Measurements from ENCODE around the gene CNPY4.

CNPY4 gene

DNA sequence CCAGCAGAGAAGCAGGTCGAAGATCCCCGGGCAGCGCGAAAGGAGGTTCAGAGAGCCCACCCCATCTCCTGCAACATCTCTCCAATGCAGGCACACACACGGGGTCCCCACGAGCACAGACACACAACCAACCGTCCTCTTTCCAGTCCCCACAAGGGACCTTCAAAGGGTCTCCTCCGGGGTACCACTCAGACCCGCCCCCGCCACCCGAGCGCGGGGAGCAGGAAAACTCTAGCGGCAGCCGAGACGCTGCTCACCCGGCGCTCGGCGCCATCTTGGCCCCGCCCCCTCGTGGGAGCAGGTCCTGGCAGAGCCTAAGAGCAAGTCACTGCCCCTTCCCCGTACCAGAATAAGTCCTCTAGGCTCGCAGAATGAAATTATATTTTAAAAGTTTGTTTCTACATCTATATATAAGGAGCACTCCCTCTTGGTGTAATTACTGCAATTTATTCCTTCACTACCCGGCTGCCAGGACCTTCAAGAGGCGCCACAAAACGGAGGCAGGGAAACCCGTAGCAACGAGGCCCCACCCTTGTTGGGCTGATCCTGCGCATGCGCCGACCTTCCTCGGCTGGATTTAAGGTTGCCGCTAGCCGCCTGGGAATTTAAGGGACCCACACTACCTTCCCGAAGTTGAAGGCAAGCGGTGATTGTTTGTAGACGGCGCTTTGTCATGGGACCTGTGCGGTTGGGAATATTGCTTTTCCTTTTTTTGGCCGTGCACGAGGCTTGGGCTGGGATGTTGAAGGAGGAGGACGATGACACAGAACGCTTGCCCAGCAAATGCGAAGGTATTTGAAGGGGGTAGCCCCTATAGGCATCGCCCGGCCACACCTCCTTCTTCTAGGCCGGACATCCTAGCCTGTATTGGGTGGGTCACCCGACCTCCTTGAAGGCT, at the start of gene CNPY4, which contains the start of gene TAF6:
CNPY4 (plus strand) TSS at position 563 of the 898 bp plus-strand sequence; CDS start at position 674, 111 bp downstream.
TAF6 (minus strand) TSS at position 287 of the 898 bp plus-strand sequence. CDS start 5,149 bp downstream, outside the sequence.
- peak; percentile 100 for DNase-seq (ENCODE audit: low spot score)

GRCh38 chr7:100069991-100070390, 49.4 kb upstream of the CNPY4 start:
- DNase-seq (ENCODE audit: low spot score), result no peak

GRCh38 chr7:100071018-100071723, 48.3 kb upstream of the CNPY4 start:
- no peak for DNase-seq (ENCODE audit: low spot score)

- no peak for DNase-seq (ENCODE audit: low spot score)
These were observed 47.0 kb upstream of the CNPY4 start for GRCh38 chr7:100072462-100072861.

DNA sequence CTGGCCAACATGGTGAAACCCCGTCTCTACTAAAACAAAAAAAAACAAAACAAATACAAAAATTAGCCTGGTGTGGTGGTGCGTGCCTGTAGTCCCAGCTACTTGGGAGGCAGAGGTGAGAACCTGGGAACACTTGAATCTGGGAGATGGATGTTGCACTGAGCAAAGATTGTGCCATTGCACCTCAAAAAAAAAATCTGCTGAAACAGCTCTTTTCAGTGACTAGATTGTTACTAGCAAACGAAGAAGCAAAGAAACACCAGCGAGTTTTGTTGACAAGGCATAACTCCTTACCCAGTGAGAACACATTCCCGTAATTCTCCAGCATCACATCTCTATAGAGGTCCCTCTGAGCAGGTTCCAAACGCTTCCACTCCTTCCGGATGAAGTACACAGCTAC, 44.6 kb upstream of the CNPY4 start:
- DNase-seq (ENCODE audit: low spot score), result no peak

GRCh38 chr7:100075418-100075817, 44.0 kb upstream of the CNPY4 start:
- DNase-seq (ENCODE audit: low spot score), result no peak

GRCh38 chr7:100077205-100077604, 42.2 kb upstream of the CNPY4 start:
- no peak for DNase-seq (ENCODE audit: low spot score)

DNA sequence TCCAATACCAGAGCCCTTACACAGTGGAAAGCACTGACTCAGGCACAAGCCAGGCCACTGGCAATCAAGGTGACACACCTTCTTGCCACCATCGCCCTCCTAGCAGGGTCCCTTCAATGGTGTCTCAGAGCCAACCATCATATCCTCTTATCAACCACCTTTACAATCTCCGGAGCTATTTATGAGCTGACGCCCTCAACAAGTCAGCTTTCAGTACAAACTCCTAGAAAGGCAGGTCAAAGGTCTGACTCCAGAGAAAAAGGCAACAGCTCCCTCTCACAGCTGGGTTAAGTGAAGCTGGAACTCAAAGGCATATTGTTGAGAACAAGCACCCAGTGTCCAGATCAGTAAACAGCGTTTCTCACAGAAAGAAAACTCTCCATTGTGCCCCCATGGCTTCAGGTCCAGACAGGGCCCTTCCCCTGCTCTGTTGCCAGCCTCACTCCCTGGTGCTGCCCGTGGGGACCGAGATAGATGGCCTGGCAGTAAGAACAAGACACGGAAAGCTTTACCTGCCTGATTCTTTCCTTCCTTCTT, 40.3 kb upstream of the CNPY4 start:
- DNase-seq (ENCODE audit: low spot score), result peak; percentile 64

DNA sequence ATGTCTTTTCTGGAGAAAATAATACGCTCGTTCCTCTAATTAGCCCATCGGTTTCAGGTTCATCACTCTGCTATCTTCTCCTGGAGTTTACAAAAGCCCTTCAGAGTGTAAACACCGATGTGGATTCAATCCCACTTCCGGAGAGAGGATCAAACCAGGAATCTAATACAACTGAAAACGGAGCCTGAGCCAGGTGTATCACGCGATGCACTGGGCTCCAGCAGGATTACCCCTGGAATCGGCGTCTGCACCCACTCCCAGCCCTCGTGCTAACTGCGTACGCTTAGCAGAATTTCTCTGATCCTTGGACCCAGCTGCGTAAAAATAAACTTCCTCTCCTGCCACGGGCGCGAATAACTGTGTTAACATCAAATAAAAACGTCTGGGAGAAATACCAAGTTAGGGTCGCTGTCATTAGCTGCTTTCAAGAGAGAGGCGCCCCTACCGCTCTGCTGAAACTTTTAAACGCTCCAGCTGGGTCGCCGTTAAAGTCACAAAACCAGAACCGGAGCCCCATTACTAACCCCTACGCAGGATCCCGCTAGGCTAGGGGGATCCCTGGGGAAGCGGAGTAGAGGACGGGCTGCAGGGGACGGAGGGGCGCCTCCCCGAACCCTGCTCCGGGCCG, 38.4 kb upstream of the CNPY4 start:
- no peak for DNase-seq (ENCODE audit: low spot score)

- peak; percentile 97 for DNase-seq (ENCODE audit: low spot score)
These were observed 37.8 kb upstream of the CNPY4 start, which contains the start of gene ZNF3 for GRCh38 chr7:100081535-100082102. Gene ZNF3, minus strand, starts transcription at chr7:100081723. Its CDS starts 4,366 bp downstream, at chr7:100077357.

GRCh38 chr7:100082978-100083377, 36.5 kb upstream of the CNPY4 start:
- DNase-seq (ENCODE audit: low spot score), result no peak

DNA sequence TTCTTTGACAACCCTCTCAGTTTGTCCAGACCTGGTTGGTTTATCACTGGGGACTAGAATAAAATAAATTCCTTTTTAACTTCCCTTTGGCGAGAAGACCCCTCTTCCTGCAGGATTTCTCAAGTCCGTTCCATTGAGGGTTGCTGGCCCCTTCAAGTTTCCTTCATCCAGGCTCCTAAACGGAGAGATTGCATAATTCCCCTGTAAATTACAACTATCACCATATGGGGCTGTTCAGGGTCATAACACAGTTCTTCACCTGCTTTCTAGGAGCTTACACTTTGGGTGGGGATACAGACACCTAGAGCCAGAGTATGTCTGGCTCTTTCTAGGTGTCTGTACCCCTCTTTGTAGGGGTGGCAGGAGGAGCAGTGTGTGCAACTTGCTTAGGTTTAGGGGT, 33.9 kb upstream of the CNPY4 start:
- DNase-seq (ENCODE audit: low spot score), result no peak

DNA sequence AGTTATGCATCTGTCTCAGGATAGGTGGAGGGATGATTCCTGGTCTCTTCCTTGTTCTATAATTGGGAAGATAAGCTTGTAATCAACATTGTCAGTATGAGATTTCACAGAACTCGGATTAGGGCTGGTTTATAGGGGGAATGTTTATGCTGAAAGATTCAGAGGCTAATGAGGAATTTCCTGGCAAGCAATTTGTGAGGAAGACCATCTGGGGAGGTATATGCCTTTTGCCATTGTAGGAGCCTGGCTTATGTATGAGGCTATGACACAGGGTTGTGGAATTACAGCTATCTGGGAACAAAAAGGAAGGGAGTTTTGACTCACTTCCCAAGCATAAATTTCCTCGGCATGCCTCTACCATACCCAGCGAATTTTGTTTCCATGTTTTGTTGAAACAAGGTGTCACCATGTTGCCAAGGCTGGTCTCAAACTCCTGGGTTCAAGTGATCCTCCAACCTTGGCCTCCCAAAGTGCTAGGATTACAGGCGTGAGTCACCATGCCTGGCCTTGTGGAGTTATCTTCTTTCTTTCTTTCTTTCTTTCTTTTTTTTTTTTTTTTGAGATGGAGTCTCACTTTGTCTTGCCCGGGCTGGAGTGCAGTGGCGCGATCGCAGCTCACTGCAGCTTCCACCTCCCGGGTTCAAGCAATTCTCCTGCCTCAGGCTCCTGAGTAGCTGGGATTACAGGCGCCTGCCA, 32.2 kb upstream of the CNPY4 start:
- no peak for DNase-seq (ENCODE audit: low spot score)

DNA sequence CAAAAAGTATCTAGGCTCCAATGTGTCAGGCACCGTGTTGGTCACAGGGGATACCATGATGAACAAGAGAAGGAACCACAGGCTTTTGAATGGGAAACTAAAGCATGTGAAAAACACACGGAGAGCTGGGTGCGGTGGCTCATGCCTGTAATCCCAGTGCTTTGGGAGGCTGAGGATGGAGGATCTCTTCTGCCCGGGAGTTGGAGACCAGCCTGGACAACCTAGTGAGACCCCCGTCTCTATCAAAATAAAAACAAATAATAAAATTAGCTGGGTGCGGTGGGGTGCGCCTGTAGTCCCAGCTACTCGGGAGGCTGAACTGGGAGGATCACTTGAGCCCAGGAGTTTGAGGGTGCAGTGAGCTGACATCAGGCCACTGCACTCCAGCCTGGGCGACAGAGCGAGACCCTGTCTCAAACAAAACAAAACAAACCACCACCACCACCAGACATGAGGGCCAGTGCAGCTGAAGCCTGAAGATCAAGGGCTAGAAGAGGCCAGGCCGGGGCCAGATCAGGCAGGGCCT, 31.3 kb upstream of the CNPY4 start:
- no peak for DNase-seq (ENCODE audit: low spot score)

DNA sequence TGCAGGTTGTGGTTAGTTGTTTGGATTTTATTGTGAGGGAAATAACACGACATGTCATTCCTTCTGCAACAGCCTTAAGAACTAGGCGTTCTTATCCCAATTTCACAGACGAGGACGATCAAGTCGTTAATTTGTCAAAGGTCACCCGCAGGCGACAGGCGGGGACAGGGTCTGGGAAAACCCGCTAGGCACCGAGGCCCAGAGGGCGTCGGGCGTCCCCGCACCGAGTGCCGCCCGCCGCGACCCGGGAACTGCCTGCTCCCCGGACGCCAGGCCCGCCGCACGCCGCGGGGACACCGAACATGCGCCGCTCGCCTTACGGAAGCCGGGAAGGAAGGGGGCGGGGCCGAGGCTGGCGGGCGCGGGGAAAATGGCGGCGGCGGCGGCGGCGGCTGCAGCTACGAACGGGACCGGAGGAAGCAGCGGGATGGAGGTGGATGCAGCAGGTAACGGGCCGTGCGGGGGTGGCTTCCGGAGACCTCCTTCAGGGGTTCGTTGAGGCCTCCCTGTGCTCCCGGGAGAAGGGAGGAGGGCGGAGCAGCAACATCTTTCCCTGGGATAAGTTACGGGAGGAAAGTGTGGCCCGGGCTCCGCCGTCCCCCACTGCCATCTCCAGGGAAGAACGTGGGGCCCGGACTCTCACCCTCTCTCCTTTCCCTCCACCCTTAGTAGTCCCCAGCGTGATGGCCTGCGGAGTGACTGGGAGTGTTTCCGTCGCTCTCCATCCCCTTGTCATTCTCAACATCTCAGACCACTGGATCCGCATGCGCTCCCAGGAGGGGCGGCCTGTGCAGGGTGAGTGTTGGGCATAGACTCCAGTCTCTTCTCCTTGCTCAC, 30.6 kb upstream of the CNPY4 start, which contains the start of gene COPS6:
COPS6 (plus strand) TSS at position 349 of the 837 bp plus-strand sequence; CDS start at position 371, 22 bp downstream.
- DNase-seq (ENCODE audit: low spot score), result peak; percentile 81

GRCh38 chr7:100089458-100090196, 29.8 kb upstream of the CNPY4 start:
- DNase-seq (ENCODE audit: low spot score), result no peak

DNA sequence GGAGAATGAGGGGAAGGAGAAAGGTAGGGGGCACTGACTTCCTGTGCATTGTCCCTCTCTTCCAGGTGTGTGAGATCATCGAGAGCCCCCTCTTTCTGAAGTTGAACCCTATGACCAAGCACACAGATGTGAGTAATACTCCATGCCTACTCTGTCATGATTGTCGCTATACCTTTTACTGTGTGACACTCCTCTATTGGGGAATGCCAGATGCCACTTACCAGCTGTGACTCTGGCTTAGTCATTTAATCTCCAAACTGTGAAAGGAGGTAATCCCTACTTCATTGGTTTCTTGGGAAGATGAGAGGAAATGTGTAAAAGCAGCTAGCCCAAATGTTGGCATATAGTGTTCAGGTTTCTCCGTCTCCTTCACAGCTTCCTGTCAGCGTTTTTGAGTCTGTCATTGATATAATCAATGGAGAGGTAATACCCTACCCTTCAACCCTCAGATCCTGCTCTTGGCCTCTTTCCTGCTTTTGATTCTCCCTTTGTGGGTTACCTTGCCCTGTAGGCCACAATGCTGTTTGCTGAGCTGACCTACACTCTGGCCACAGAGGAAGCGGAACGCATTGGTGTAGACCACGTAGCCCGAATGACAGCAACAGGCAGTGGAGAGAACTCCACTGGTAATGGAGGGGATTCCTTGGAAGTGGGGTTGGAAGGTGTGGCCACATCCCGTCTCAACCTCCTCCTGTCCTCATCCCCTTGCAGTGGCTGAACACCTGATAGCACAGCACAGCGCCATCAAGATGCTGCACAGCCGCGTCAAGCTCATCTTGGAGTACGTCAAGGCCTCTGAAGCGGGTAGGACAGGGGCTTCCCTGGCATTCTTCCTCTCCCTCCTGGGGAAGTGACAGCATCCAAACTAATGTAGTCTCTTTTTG, 28.7 kb upstream of the CNPY4 start:
- no peak for DNase-seq (ENCODE audit: low spot score)
